ENCODE measurements around the gene EGR4. TPM values are rescaled to one million over a fixed set of nuclear protein-coding genes. Genes with fewer than 3 reads are reported as not detected.

EGR4 gene
- total RNA-seq, 1 donor from 2014 or later = not detected

DNA sequence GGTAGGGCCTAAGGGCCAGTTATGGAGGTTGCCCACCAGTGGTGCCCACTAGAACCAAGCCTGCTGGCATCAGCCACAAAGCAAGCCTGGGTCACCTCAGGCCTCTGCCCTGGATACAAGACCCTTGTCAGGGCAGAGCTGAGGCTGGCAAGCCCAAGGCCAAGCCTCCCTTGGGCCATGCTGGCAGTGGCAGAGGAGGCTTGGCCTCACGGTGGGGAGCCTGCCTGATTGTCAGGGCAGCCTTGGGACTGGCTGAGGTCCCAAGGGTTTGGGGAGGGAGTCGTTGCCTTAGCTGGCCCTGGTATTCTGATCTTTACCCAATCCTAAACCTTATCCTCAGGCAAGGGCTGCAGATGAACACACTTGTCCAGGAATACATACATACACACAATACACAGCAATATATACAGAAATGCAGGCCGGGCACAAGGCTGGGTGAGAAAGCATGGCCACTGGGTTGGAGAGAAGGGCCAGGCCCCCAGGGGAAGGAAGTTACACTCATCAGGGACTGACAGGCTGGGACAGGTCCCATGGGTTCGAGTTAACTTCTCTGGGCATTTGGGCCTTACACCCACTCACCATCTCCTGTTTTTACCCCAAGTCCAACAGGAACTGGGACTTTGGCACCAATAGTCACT, 38.2 kb downstream of the EGR4 start:
- ATAC-seq (no peak), DNase-seq (ENCODE audit: missing footprints) (no peak)
- intact Hi-C loops (cut with DNase I) = no loop called here

DNA sequence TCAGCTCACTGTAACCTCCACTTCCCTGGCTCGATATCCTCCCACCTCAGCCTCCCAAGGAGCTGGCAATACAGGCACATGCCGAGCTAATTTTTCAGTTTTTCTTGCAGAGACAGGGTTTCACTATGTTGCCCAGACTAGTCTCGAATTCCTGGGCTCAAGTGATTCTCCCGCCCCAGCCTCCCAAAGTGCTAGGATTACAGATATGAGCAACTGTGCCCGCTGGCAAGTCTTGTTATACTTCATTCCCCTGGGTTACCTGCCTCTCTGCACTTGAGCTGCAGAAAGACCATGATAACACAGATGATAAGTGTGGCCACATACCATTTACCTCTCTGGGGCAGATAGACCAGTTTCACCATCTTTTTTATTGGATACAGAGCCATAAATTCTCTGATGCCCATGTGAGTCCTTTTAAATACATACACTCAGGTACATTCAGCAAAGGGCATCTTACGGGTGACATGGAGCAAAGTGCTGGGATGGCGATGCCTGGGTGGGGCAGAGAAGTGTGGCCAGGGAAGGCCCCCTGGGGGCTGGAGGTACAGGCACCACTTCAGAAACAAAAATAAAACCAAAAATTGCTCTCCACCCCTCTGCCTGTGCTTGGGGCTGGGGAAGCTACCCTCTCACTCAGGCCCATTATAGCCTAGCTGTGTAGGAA, 38.9 kb downstream of the EGR4 start:
- intact Hi-C loops (cut with DNase I) = no loop called here
- DNase-seq (ENCODE audit: missing footprints) (no peak), ATAC-seq (no peak)

DNA sequence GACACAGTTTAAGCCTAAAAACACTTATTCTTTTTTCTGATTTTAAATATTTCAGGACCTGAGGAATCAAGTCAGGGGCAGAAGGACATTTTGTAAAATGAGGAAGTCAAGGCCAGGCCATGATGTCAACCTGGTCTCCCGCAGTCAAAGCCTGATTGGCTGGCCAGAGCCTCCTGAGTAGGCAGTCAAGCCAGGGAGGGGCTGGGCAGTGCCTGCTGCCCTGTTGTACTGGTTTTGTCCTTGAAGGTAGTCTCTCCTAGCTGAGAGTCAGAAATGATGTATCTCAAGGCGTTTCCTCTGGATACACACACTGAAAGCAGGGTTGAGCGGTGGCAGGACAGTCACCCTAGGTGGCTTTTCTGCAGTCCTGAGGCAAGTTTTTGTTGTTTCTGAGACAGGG, 39.4 kb downstream of the EGR4 start:
- intact Hi-C loops (cut with DNase I) = no loop called here
- DNase-seq (ENCODE audit: missing footprints) (no peak), ATAC-seq (no peak)

DNA sequence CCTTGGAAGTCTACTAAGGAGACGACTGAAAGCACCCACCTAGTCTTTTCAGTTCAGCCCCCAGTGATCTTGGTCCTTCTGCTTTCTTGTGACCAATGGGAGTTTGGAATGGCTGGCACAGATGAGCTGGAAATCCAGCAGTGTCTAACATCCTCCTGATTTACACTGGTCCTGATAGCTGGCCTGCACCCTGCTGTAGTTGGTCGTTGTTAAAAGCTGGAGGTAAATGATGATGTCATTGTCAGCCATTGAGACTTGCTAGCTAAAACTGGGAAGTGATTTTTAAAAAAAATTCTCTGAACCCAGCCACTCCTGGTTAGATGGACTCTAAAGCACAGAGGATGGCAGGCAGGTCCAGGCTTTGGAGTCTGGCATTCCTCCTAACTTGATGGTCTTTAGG, 39.9 kb downstream of the EGR4 start:
- DNase-seq (ENCODE audit: missing footprints) = no peak
- ATAC-seq = no peak
- intact Hi-C loops (cut with DNase I) = no loop called here

DNA sequence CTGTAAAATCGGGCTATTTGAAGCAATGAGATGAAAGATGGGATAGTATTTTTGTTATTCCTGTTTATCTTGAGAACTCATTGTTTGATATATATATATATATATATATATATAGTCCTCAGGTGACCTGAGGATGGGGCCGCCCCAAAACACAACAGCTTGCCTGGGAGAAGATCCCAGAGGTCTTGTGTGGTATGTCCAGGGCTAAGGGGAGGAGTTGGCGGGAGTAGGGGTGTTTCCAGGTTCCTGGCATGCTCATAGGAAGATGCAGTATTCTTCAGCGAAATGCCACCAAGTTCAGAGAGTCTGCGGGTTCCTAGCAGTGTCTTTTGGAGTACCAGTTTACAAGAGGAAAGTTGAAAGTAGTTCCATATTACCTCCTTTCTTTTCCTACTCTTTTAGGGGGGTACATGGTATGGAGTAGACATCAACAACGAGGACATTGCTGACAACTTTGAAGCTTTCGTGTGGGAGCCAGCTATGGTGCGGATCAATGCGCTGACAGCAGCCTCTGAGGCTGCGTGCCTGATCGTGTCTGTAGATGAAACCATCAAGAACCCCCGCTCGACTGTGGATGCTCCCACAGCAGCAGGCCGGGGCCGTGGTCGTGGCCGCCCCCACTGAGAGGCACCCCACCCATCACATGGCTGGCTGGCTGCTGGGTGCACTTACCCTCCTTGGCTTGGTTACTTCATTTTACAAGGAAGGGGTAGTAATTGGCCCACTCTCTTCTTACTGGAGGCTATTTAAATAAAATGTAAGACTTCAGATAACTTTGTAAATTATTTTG, 40.9 kb downstream of the EGR4 start:
- no peak for DNase-seq (ENCODE audit: missing footprints)
- intact Hi-C loops (cut with DNase I) = no loop called here
- ATAC-seq = no peak

DNA sequence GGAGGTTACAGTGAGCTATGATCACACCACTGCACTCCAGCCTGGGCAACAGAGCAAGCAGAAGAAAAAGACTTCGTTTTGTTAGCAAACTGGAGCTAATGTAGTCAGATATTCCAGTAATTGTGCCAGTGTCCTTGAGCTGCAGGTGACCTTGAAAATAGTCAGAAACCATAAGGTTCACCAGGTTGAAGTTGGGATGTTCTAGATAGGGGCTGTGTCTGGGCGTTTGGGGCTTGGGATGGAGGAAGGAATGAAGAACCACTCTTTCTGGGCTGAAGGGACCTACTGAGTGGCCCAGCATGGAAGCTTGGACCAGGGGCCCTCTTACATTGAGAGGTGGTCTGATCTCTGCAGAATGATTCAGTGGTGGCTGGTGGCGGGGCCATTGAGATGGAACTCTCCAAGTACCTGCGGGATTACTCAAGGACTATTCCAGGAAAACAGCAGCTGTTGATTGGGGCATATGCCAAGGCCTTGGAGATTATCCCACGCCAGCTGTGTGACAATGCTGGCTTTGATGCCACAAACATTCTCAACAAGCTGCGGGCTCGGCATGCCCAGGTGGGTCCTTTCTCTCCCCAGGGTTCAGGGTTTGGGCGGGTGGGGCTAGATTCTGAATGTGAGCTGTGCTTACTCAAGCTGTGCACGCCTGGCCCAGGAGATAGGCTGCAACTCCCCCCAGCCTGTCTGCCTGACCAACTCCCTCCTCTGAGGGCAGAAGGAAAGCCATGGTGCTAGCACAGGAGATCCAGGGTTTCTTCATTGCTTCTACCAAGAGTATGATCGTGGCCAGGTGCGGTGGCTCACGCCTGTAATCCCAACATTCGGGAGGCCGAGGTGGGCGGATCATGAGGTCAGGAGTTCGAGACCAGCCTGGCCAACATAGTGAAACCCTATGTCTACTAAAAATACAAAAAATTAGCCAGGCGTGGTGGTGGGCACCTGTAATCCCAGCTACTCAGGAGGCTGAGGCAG, 42.2 kb downstream of the EGR4 start:
- DNase-seq (ENCODE audit: missing footprints) (no peak), ATAC-seq (no peak)
- intact Hi-C loops (cut with DNase I) = no loop called here

DNA sequence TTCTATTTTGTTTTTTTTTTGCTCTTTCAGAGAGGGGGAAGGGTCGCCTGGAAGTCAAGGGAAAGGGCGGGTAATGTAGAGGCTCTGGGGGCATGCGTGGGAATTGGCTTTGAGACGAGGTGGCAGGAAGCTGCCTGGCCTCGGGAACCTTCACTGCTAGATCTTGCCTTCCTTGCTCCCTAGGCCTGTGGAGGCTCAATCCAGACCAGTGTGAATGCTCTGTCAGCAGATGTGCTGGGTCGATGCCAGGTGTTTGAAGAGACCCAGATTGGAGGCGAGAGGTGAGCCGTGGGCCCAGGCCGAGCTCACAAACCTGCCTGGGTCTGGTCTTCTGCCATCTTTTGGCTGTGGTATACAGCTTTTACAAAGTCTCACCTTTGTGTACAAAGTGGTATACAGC, 43.7 kb downstream of the EGR4 start:
- DNase-seq (ENCODE audit: missing footprints) (no peak), ATAC-seq (no peak)
- intact Hi-C loops (cut with DNase I) = no loop called here

DNA sequence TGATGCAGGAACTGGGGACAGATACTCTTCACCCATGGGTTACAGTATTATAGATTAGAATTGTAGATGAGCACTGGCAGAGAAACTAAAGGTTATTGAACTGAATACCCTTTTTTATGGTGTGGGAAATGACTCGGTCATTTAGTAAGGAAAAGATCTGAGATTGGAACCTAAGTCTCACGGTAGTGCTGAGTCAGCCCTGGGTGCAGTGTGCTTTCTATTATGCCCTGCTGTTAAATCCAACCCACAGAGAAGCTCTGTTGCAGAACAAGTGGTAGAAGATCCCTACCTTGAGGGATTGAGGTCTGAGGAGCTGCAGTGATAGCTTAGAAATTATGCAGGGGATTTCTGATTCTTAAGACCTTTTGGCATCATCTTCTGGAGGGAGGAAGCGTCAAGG, 46.5 kb downstream of the EGR4 start:
- DNase-seq (ENCODE audit: missing footprints) = no peak
- ATAC-seq = no peak
- intact Hi-C loops (cut with DNase I) = no loop called here

DNA sequence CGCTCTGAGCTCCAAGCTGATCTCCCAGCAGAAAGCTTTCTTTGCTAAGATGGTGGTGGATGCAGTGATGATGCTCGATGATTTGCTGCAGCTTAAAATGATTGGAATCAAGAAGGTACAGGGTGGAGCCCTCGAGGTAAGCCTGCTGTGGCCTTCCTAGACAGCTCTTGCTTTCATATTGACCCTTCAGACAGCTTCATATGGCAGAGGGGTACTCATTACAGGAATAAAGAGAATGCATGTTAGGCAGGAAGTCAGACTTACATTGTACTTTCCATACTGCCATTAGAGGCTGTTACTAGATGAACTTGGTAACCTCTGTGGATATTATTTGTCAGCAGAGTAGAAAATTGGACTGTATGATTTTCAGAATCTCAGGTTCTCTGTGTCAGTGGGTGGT, 48.8 kb downstream of the EGR4 start:
- DNase-seq (ENCODE audit: missing footprints) (no peak), ATAC-seq (no peak)
- intact Hi-C loops (cut with DNase I) = no loop called here

DNA sequence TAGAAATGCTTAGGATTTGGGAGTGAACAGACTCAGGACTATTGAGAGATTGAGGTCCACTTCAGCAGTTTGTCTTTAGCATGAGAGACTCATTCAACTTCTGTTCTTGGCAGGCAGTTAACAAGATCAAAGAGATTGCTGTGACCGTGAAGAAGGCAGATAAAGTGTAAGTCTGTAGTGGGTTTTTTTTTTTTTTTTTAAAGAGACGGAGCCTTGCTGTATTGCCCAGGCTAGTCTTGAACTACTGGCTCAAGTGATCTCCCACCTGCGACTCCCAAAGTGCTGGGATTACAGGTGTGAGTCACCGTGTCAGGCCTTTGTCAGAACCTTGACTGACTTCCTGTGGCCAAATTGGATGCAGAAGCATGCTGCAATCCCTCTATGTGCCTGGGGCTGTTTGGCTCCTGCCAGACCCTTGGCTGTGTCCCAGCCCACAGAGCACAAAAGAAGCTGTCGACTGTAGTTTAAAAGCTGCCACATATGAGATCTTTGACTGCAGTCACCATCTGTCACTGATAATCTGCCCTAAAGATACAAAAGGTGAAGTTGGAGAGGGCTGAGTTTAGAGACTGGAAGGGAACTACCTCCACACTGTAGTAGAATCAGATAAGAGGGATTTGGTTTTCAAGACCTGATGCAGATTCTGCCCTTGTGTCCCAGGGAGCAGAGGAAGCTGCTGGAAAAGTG, 49.3 kb downstream of the EGR4 start:
- DNase-seq (ENCODE audit: missing footprints) = no peak
- intact Hi-C loops (cut with DNase I) = no loop called here
- ATAC-seq = peak; percentile 43

Other genes with a start within 250 kb of the EGR4 start
- gene SFXN5, start 221.8 kb downstream of the EGR4 start, total RNA-seq = 9.6 TPM
- 19.0 TPM for gene RAB11FIP5, start 180.6 kb downstream of the EGR4 start, total RNA-seq
- gene NOTO, start 91.0 kb downstream of the EGR4 start, total RNA-seq = not detected
- 16.8 TPM for gene SMYD5, start 79.3 kb downstream of the EGR4 start, total RNA-seq
- gene PRADC1, start 60.3 kb downstream of the EGR4 start, total RNA-seq = 88.3 TPM
- 212 TPM for gene CCT7, start 59.2 kb downstream of the EGR4 start, total RNA-seq
- gene FBXO41, start 9.1 kb downstream of the EGR4 start, total RNA-seq = 0.87 TPM
- 7.9 TPM for gene ALMS1, start 92.3 kb upstream of the EGR4 start, total RNA-seq

Measured in Right ventricle myocardium inferior (tissue), 1 donor.